WERI-Rb-1 (cell line): ENCODE data around the gene MAPK8IP2.
A peak's percentile ranks its signal among the peaks of the same experiment; 100 is the strongest.

Experiments used
- DNase-seq: peaks from one replicate; pipeline ENCODE4 v3.0.0-alpha.2; 2020
- H3K27ac ChIP-seq: fragments of 250-450 bp; sonication (Bioruptor Pico); 2 replicates; pipeline ENCODE4 v1.5.1; 2020; ENCODE audit warnings: mild to moderate bottlenecking, moderate library complexity
- H3K27me3 ChIP-seq: fragments of 250-450 bp; sonication (Bioruptor Pico); 2 replicates; pipeline ENCODE4 v1.5.1; 2021; ENCODE audit warnings: mild to moderate bottlenecking, low read depth, moderate library complexity; ENCODE audit not compliant: insufficient read depth, severe bottlenecking
- H3K36me3 ChIP-seq: fragments of 250-450 bp; sonication (Bioruptor Pico); 2 replicates; pipeline ENCODE4 v1.5.1; 2020; ENCODE audit warnings: mild to moderate bottlenecking, moderate library complexity
- H3K4me3 ChIP-seq: 2 replicates; pipeline ENCODE4 v1.5.1; 2011; ENCODE audit warnings: low read depth, mild to moderate bottlenecking, control low read depth, low read length
- H3K9me3 ChIP-seq: fragments of 250-450 bp; sonication (Bioruptor Pico); 2 replicates; pipeline ENCODE4 v1.5.1; 2021; ENCODE audit warnings: mild to moderate bottlenecking, moderate library complexity; ENCODE audit not compliant: severe bottlenecking
- CTCF ChIP-seq: IDR thresholded peaks from 2 replicates; pipeline ENCODE4 v1.5.1; 2011; ENCODE audit warnings: low read depth, mild to moderate bottlenecking, control low read depth, inconsistent platforms, low read length

The MAPK8IP2 gene

GRCh38 chr22:50561401-50562358, 38.9 kb upstream of the MAPK8IP2 start:
- no peak for DNase-seq
- no peak overlapping the region for H3K4me3 ChIP-seq
- no peaks in the 10 kb centered on the region for H3K27me3 ChIP-seq
- no peak for TF ChIP-seq CTCF
- H3K36me3 ChIP-seq, result no peaks in the 10 kb centered on the region
- H3K27ac ChIP-seq, result no peak overlapping the region
- H3K9me3 ChIP-seq, result no peaks in the 10 kb centered on the region

- no peaks in the 10 kb centered on the region for H3K36me3 ChIP-seq
- H3K27ac ChIP-seq, result peak within 1 kb of the TSS; percentile 30
- DNase-seq, result peak; percentile 99
- peak; percentile 91 for TF ChIP-seq CTCF
- H3K4me3 ChIP-seq, result peak within 1 kb of the TSS; percentile 59
- no peaks in the 10 kb centered on the region for H3K9me3 ChIP-seq
- no peaks in the 10 kb centered on the region for H3K27me3 ChIP-seq
These were observed 37.8 kb upstream of the MAPK8IP2 start, which contains the start of gene SYCE3 for GRCh38 chr22:50562523-50563412. Gene SYCE3 (minus strand): TSS chr22:50562919. CDS start chr22:50556405, 6,514 bp downstream.

- Histone ChIP-seq H3K36me3 (peaks cover 8% of the 10 kb centered on the region), H3K4me3 (peak overlapping the region; percentile 59), H3K9me3 (no peaks in the 10 kb centered on the region), H3K27ac (peak overlapping the region; percentile 30), H3K27me3 (no peaks in the 10 kb centered on the region)
- TF ChIP-seq CTCF, result no peak
- no peak for DNase-seq
These were observed 37.0 kb upstream of the MAPK8IP2 start for GRCh38 chr22:50563413-50564160.

DNA sequence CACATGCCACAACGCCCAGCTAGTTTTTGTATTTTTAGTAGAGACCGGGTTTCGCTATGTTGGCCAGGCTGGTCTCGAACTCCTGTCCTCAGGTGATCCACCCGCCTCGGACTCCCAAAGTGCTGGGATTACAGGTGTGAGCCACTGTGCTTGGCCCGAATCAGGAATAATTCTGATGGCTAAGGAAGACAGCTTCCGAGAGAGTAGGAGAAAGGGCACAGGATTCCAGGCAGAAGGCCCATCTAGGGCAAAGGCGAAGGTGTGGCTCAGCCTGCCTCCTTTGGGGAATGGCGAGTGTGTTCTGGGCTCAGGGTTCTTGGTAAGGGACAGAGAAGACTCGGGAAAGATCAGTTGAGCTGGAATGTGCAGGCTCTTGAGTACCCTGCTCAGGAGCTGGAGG, 36.3 kb upstream of the MAPK8IP2 start:
- TF ChIP-seq CTCF, result no peak
- Histone ChIP-seq H3K36me3 (peaks cover 14% of the 10 kb centered on the region), H3K9me3 (no peaks in the 10 kb centered on the region), H3K27ac (no peak overlapping the region), H3K27me3 (no peaks in the 10 kb centered on the region), H3K4me3 (no peak overlapping the region)
- DNase-seq, result no peak

DNA sequence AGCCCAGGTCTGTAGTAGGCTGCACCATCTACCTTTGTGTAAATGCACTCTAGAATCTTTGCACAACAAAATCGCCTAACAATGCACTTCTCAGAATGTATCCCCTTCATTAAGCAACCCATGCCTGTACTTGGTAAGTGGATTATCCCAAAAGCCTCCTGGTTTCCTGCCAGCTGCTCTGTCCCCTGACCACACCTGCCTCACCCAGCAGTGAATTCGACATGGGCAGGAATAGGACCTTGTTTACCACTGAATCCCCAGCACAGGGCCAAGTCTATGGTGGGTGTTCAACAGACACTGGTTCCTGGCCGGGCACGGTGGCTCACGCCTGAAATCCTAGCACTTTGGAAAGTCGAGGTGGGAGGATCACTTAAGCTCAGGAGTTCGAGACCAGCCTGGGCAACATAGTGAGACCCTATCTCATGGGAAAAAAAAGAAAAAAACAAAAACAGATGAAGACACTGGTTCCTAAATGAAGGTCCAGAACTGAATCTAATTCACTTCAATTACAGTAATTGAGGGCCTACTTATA, 32.8 kb upstream of the MAPK8IP2 start:
- Histone ChIP-seq H3K4me3 (no peak overlapping the region), H3K27ac (no peak overlapping the region), H3K9me3 (no peaks in the 10 kb centered on the region), H3K36me3 (peaks cover 28% of the 10 kb centered on the region), H3K27me3 (no peaks in the 10 kb centered on the region)
- no peak for TF ChIP-seq CTCF
- no peak for DNase-seq
